ENCODE measurements around the gene STX17.

DNA sequence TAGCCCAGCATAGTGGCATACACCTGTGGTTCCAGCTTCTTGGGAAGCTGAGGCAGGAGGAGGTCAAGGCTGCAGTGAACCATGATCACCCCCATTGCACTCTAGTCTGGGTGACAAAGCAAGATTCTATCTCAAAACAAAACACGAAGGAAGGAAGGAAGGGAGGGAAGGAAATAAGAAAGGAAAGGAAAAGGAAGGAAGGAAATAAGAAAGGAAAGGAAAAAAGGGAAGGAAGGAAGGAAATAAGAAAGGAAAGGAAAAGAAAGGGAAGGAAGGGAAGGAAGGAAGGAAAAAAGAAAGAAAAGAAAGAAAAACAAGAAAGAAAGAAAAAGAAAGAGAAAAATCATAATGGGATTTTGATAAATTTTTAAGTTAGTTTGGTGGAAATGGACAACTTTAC lies 3.1 kb upstream of the STX17 start:
- TF ChIP-seq, protein P1, sequence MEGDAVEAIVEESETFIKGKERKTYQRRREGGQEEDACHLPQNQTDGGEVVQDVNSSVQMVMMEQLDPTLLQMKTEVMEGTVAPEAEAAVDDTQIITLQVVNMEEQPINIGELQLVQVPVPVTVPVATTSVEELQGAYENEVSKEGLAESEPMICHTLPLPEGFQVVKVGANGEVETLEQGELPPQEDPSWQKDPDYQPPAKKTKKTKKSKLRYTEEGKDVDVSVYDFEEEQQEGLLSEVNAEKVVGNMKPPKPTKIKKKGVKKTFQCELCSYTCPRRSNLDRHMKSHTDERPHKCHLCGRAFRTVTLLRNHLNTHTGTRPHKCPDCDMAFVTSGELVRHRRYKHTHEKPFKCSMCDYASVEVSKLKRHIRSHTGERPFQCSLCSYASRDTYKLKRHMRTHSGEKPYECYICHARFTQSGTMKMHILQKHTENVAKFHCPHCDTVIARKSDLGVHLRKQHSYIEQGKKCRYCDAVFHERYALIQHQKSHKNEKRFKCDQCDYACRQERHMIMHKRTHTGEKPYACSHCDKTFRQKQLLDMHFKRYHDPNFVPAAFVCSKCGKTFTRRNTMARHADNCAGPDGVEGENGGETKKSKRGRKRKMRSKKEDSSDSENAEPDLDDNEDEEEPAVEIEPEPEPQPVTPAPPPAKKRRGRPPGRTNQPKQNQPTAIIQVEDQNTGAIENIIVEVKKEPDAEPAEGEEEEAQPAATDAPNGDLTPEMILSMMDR (IDR thresholded peaks at IDR 0.05 in 8 of 11, conservative IDR thresholded peaks at IDR 0.05 in 3 of 11) = no peak
- TF ChIP-seq POLR2A (IDR thresholded peaks at IDR 0.05) = no peak
- no peak for TF ChIP-seq POLR2AphosphoS5 (IDR thresholded peaks at IDR 0.05)

Measured in spleen (tissue), 7 donors.